Skeletal muscle cell (primary cell): ENCODE measurements around the gene IL36RN.
"Not testable (repeated sequence)": the region's sequence is repeated elsewhere in the genome, so short reads cannot be mapped to it uniquely, and the experiment has no call there.

ENCODE experiments used
- DNase-seq: peaks from one replicate; pipeline ENCODE4 v3.0.0-alpha.2; 2010; ENCODE audit warnings: low read depth
- H3K4me3 ChIP-seq: 2 replicates; pipeline ENCODE4 v1.5.1; 2011; ENCODE audit warnings: low read depth, mild to moderate bottlenecking, control low read depth, low read length, moderate library complexity

The IL36RN gene

DNA sequence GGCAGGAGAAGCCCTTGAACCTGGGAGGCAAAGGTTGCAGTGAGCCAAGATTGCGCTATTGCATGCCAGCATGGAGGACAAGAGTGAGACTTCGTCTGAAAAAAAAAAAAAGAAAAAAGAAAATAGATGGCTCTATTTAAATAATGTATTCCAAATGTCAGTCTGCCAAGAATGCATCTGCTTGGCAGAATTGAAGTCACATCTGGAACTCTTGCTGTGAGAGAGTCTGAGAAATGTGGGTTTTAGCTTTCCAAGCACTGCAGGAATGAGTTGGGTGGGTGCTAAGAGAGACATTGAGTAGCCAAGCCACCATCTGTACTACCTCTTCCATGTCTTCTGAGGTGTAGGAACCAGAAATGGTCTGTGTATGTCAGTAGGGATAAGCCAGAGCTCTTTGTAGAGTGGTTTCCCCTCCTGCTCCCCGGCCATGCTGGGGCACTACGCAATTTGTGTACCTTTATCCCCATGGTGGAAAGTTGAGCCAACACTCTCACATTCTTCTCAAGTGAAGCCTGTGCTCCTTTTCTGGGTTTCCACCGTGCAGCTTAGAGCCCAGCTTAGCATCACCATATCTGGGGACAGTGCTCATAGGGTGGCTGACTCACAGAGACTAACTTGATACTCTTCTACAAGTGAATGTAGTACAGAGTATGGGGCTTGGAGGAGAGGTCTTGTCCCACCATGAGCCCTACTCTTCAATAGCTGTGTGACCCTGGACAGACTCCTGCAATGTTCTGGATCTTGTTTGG, 34.0 kb downstream of the IL36RN start:
- DNase-seq: no peak
- H3K4me3 ChIP-seq: no peak overlapping the region

DNA sequence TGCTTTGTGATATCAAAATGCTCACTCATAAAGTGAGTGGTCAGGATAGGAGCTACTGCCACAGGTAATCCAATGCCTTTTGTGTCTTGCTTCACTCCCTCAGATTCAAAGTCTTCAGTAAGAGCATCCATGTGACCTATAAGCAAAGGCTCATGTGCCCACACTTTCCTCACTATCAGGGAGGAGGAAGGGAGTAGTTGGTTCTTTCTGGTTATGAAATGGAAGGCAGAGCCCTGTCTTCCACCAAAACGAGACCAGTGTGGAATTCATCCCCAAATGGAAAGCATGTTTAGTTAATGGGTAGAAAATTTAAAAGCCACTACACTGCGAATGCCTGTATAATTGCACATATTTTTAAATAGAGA, 34.6 kb downstream of the IL36RN start:
- DNase-seq: no peak

DNA sequence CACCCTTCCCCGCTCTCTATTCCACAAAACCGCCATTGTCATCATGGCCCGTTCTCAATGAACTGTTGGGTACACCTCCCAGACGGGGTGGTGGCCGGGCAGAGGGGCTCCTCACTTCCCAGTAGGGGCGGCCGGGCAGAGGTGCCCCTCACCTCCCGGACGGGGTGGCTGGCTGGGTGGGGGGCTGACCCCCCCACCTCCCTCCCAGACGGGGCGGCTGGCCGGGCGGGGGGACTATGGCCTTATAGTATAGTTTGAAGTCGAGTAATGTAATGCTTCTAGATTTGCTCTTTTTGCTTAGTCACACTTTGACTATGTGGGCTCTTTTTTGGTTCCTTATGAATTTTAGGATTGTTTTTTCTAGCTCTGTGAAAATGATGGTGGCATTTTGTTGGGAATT, 37.3 kb downstream of the IL36RN start:
- not testable (repeated sequence) for DNase-seq, H3K4me3 ChIP-seq

More for the DNA sequence above, 34.6 kb downstream of the IL36RN start:
- no peak overlapping the region for H3K4me3 ChIP-seq

DNA sequence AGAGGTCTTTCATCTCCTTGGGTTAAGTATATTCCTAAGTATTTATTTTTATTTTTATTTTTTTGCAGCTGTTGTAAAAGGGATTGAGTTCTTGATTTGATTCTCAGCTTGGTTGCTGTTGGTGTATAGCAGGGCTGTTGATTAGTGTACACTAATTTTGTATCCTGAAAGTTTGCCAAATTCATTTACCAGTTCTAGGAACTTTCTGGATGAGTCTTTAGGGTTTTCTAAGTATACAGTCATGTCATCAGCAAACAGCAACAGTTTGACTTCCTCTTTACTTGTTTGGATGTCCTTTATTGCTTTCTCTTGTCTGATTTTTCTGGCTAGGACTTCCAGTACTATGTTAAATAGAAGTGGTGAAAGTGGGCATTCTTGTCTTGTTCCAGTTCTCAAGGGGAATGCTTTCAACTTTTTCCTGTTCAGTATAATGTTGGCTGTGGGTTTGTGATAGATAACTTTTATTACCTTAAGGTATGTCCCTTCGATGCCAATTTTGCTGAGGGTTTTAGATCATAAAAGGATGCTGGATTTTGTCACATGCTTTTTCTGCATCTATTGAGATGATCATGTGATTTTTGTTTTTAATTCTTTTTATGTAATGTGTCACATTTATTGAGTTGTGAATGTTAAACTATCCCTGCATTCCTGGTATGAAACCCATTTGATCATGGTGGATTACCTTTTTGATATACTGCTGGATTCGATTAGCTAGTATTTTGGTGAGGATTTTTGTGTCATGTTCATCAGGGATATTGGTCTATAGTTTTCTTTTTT, 38.0 kb downstream of the IL36RN start:
- DNase-seq: not testable (repeated sequence)

DNA sequence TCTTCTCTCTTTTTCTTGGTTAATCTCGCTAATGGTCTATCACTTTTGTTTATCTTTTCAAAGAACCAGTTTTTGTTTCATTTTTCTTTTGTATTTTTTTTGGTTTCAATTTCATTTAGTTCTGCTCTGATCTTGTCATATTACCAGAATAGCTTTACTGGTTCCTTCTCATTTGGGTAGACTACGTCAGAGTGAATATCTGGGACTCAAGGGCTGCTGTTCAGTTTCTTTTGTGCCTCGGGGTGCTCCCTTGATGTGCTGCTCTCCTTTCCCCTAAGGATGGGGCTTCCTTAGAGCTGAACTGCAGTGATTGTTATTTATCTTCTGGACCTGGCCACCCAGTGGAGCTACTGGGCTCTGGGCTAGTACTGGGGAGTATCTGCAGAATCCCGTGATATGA, 39.0 kb downstream of the IL36RN start:
- no peak overlapping the region for H3K4me3 ChIP-seq
- no peak for DNase-seq

More for the DNA sequence above, 38.0 kb downstream of the IL36RN start:
- H3K4me3 ChIP-seq: not testable (repeated sequence)

DNA sequence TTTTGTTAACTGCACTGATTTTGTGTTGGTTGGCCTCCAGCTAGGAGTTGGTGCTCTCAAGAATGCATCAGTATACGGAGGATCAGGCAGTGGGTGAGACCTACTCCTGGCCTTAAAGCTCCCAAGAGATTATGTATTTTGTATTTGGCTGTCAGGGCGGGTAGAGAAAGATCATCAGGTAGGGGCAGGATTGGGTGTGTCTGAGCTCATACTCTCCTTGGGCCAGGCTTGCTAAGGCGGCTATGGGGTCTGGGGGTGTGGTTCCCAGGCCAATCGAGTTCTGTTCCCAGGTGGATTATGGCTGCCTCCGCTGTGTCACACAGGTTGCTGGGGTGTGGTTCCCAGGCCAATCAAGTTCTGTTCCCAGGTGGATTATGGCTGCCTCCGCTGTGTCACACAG, 39.5 kb downstream of the IL36RN start:
- DNase-seq: no peak
- H3K4me3 ChIP-seq: no peak overlapping the region

DNA sequence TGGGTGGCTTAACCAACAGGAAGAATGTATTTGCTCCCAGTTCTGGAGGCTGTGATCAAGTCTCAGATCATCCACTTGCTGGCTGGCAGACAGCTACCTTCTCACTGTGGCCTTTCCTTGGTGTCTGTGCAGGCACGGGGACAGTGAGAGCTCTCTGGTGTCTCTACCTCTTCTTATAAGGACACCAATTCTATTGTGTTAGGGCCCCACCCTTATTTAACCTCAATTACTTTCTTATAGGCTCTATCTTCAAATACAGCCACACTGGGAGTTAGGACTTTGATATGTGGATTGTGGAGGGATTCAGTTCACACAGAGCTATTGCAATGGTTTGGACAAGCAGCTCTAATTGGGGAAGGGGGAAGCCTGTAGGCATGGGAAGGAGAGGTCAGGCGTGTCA, 43.1 kb downstream of the IL36RN start:
- no peak for DNase-seq
- no peak overlapping the region for H3K4me3 ChIP-seq

DNA sequence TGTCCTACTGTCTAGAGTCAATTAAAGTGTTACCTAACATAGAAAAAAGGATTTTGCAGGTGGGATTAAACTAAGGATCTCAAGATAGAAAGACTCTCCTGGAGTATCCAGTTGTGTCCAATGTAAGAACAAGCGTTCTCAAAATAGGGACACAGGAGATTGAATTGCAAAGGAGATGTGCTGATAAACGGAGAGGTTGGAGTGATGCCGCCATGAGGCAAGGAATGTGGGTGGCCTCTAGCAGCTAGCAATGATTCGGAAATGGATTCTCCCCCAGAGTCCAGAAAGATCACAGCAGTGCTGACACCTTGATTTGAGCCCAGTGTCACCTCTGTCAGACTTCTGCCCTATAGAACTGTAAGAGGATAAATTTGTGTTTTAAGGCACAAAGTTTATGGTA, 44.3 kb downstream of the IL36RN start:
- no peak overlapping the region for H3K4me3 ChIP-seq
- no peak for DNase-seq

DNA sequence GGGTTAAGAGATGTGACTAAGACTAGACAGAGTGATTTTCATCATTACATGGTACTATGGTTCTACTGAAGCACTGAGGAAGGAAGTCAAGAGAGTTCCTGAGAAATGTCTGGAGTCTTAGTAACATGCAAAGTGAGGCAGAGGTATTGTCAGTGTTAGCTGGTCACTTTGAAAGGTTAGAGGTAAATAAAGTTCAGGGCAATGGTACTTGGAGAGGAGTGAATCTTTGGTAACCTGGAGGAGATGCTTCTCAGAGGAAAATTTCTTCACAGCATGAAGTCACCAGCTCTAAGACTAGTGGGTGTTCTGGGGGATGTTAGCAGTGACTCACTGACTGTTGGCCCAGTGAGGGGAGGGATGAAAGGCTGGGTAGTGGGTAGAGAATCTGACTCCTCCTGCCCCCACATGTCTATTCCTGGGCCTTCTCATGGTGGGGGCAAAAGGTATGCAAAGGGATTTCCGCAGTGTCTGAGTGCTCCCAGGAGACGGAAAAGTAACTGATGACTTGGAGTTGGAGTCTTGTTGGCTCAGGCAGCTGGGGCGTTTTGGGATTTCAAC, 45.1 kb downstream of the IL36RN start:
- no peak overlapping the region for H3K4me3 ChIP-seq
- no peak for DNase-seq

DNA sequence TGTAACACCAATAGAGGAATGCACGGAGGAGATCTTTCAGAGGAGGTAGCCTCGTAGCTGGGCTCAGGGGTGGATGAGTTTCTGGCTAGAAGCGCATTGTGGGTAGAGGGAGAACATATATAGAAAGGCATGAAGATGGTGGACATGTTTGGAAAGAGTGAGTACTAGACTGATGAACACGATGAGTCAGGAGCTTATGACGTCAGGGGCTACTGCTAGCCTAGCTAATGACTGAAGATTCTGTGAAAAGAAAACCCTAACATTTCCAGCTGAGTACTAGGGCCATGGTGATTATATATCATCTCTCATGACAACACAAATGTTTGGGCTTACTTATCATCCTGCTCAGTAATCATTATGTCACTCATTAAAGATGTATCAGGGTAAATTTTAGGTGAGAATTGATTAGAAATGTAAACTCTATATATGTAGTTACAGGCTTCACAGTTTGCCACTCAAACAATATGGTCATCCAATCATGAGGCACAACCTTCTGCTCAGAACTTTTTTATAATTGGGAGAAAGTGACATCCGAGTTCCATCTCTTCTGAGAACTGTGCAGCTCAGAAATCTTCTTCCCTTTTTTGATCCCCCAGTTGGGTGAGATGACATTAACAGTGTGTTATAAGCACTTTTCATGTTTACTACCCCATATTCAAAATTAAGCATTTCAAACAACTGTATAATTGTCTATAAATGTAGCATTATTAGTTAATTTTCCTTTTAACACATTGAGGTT, 46.2 kb downstream of the IL36RN start:
- DNase-seq: no peak
- no peak overlapping the region for H3K4me3 ChIP-seq

DNA sequence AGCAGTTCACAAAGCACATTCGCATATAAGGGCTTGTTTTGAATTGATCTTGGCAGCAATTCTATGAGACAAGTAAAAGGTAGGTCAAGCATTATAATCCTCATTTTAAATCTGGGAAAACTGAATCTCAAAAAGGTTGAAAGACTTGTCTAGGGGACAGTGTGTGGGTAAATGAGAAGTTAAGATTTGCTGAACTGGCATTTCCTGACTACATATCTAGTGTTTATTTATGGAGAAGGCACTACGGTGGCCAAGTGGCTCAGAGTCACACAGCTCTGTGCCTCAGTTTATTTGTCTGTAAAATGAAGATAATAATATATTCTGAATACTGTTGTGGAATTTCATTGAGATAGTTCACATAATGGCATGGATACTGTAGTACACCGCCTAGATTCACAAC, 52.1 kb downstream of the IL36RN start:
- no peak overlapping the region for H3K4me3 ChIP-seq
- DNase-seq: no peak

DNA sequence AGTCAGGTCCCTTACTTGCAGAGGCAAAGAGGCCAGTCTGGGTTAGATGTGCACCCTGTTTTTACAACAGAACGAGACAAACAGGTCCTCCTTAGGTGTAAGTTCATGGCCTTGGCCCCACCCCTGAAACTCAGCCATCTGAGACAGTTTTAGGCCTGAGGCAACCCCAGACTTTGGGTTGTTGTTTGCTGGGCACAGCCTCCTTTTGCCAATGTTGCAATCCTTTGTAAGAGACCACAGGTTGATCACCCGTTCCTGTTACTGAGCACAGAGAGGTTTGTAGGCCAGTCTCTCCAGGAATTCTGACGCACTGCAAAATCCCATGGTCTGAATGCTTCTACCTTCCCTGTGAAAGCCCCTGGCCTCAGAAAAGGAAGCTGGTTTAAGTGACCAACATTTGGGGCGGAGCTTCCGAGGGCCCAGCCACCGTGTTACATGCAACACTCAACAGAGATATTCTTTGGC, 52.9 kb downstream of the IL36RN start:
- no peak for DNase-seq
- H3K4me3 ChIP-seq: no peak overlapping the region

DNA sequence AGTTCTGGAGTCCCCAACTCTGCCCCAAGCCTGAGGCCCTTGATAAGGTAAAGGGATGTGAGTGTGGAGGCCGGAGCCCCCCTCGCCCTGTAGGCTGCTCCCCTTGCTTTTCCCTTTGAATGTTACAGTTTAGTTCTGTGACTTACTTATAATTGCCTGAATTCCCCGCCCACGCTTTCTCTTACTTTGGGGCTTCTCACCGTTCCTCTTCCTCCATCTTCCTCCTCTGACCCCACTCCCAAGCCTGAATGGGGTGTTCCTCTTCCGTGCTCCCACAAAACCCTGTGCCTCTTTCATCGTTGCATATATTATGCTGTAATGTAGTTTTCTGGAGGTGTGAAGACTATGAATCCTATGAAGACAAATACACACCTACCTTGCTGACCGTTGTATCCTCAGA, 53.4 kb downstream of the IL36RN start:
- no peak for DNase-seq

DNA sequence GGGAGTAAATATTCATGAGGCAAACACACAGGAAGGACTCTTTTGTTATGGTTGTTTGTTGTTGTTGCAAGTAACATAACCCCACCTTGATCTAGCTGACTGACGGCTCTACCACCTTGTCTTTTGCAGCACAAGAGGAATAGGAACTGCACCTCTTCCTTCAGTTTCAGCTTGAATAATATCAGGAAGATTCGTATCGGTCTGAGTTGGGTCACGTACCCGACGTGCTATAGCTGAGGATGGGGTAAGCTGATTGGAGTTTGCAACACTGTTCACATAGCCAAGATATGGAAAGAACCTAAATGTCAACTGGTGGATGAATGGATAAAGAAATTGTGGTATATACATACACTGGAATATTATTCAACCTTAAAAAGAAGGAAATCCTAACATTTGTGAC, 53.9 kb downstream of the IL36RN start:
- DNase-seq: no peak
- H3K4me3 ChIP-seq: no peak overlapping the region

More for the DNA sequence above, 53.4 kb downstream of the IL36RN start:
- H3K4me3 ChIP-seq: no peak overlapping the region

DNA sequence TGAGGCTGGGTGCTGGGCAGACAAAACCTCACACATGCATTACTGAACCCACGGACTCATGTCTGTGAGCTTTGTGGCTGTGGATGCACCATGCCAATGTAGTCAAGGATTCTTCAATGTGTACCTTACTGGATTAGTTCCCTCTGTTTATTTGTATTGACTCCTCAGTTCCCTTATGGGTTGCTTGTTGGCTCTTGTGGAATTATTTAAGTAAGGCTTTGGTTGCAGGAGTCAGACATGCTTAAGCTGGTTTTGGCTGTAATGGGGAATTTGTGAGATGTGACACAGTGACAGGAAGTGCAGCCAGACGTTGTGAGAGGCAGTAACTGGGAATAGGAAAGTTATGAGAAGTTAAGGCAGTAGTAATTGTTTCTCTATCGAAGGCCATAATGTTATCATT, 54.8 kb downstream of the IL36RN start:
- no peak overlapping the region for H3K4me3 ChIP-seq
- DNase-seq: no peak
